OCI-LY1 (cell line): ENCODE data around the gene TRPM2.

Experiments
- CTCF ChIP-seq: fragments of 200-600 bp; sonication (generic), shearing (Covaris generic); IDR thresholded peaks from 2 replicates; pipeline ENCODE4 v1.5.1; 2017; ENCODE audit warnings: mild to moderate bottlenecking, antibody characterized with exemption, low read length, moderate library complexity, mixed read lengths
- EZH2 ChIP-seq: fragments of 200-600 bp; sonication (generic), shearing (Covaris generic); IDR thresholded peaks from 2 replicates; pipeline ENCODE4 v1.8.0; 2017; ENCODE audit warnings: borderline replicate concordance, mixed run types, mild to moderate bottlenecking, antibody characterized with exemption, low read length, moderate library complexity, mixed read lengths

- TF ChIP-seq CTCF, result no peak
- TF ChIP-seq EZH2, result no peak
Observed at GRCh38 chr21:44455524-44456213, 102.2 kb downstream of the TRPM2 start.
